CD14-positive monocyte (primary cell): ENCODE results near the gene OR51B4. TPM values are rescaled to one million over a fixed set of nuclear protein-coding genes. Genes with fewer than 3 reads are reported as not detected.

Experiments
- DNase-seq, 3 donors: peaks; one replicate each; pipeline ENCODE4 v3.0.0-alpha.2; 2011 to 2022
- H2AFZ ChIP-seq: 2 replicates; pipeline ENCODE4 v1.6.0; 2012; ENCODE audit warnings: mild to moderate bottlenecking, low read depth, low read length, inconsistent platforms; ENCODE audit not compliant: insufficient read depth, poor library complexity, severe bottlenecking
- H3K27ac ChIP-seq, 2 donors: 1 replicate in 1 of 2; 2 replicates in 1 of 2; pipeline ENCODE4 v1.5.1; 2012 to 2013; ENCODE audit warnings: low read length in 2 of 2, control low read depth in 1 of 2, inconsistent platforms in 1 of 2, low read depth in 1 of 2, mild to moderate bottlenecking in 1 of 2
- H3K27me3 ChIP-seq, 2 donors: one replicate each; pipeline versions ENCODE4 v1.6.0 to v1.6.1; 2011 to 2013; ENCODE audit warnings: low read length in 2 of 2; ENCODE audit not compliant: control insufficient read depth in 2 of 2, insufficient read depth in 2 of 2
- H3K36me3 ChIP-seq, 2 donors: replicated peaks in 1 of 2; 1 replicate in 1 of 2; 2 replicates in 1 of 2; pipeline versions ENCODE4 v1.5.1 to v1.6.1; 2012 to 2013; ENCODE audit warnings: low read length in 2 of 2, control low read depth in 1 of 2, inconsistent platforms in 1 of 2, mild to moderate bottlenecking in 1 of 2; ENCODE audit not compliant: insufficient read depth in 2 of 2, control insufficient read depth in 1 of 2
- H3K4me1 ChIP-seq, 2 donors: 1 replicate in 1 of 2; 2 replicates in 1 of 2; pipeline versions ENCODE4 v1.5.1 to v1.6.1; 2012 to 2013; ENCODE audit warnings: low read length in 2 of 2, control low read depth in 1 of 2, inconsistent platforms in 1 of 2, mild to moderate bottlenecking in 1 of 2, moderate library complexity in 1 of 2; ENCODE audit not compliant: insufficient read depth in 2 of 2, control insufficient read depth in 1 of 2
- H3K4me2 ChIP-seq: replicated peaks from 2 replicates; pipeline ENCODE3; 2012; ENCODE audit warnings: low read length, moderate library complexity, mild to moderate bottlenecking; ENCODE audit not compliant: poor library complexity, severe bottlenecking; ENCODE audit errors: extremely low read depth
- H3K4me3 ChIP-seq, 3 experiments: fragments of 200-600 bp in 1 of 3; sonication (generic) in 1 of 3; replicated peaks in 1 of 3; 1 replicate in 2 of 3; 2 replicates in 1 of 3; pipeline ENCODE4 v1.5.1; 2011 to 2013; ENCODE audit warnings: low read length in 3 of 3, mild to moderate bottlenecking in 3 of 3, control low read depth in 2 of 3, low read depth in 2 of 3, inconsistent platforms in 1 of 3, moderate library complexity in 1 of 3
- H3K79me2 ChIP-seq: 2 replicates; pipeline ENCODE4 v1.6.0; 2012; ENCODE audit warnings: mild to moderate bottlenecking, control low read depth, inconsistent platforms, low read length, moderate library complexity; ENCODE audit not compliant: insufficient read depth
- H3K9ac ChIP-seq: 2 replicates; pipeline ENCODE4 v1.6.0; 2017; ENCODE audit warnings: low read length, mild to moderate bottlenecking; ENCODE audit not compliant: insufficient read depth, poor library complexity, severe bottlenecking
- H3K9me3 ChIP-seq, 2 donors: replicated peaks in 1 of 2; 1 replicate in 1 of 2; 2 replicates in 1 of 2; pipeline versions ENCODE4 v1.5.1 to v1.6.1; 2012 to 2013; ENCODE audit warnings: low read length in 2 of 2, control low read depth in 1 of 2; ENCODE audit not compliant: control insufficient read depth in 1 of 2, insufficient read depth in 1 of 2
- H4K20me1 ChIP-seq: 2 replicates; pipeline ENCODE4 v1.6.0; 2012; ENCODE audit warnings: mild to moderate bottlenecking, low read length, control low read depth, moderate library complexity; ENCODE audit not compliant: insufficient read depth
- H3K27ac Mint-ChIP-seq, 7 donors: one replicate each; pipeline ENCODE4 v1.8.0; 2020; ENCODE audit warnings: mild to moderate bottlenecking in 7 of 7, mixed read lengths in 7 of 7, moderate library complexity in 6 of 7, inconsistent platforms in 2 of 7
- H3K27me3 Mint-ChIP-seq, 3 donors: one replicate each; pipeline ENCODE4 v1.8.0; 2021 to 2022; ENCODE audit warnings: low read depth in 3 of 3, mild to moderate bottlenecking in 3 of 3, mixed read lengths in 3 of 3, moderate library complexity in 3 of 3, inconsistent platforms in 1 of 3
- H3K36me3 Mint-ChIP-seq, 2 donors: one replicate each; pipeline ENCODE4 v1.8.0; 2020; ENCODE audit warnings: mixed read lengths in 2 of 2, inconsistent platforms in 1 of 2, mild to moderate bottlenecking in 1 of 2
- H3K4me1 Mint-ChIP-seq: one replicate; pipeline ENCODE4 v1.8.0; 2020; ENCODE audit warnings: mild to moderate bottlenecking, mixed read lengths
- H3K4me3 Mint-ChIP-seq, 2 donors: one replicate each; pipeline ENCODE4 v1.8.0; 2020; ENCODE audit warnings: mild to moderate bottlenecking in 2 of 2, mixed read lengths in 2 of 2, moderate library complexity in 1 of 2
- H3K9me3 Mint-ChIP-seq, 7 donors: one replicate each; pipeline ENCODE4 v1.8.0; 2020 to 2022; ENCODE audit warnings: mixed read lengths in 7 of 7, mild to moderate bottlenecking in 6 of 7, moderate library complexity in 6 of 7, inconsistent platforms in 2 of 7
- CTCF ChIP-seq: fragments of 200-600 bp; IDR thresholded peaks from one replicate; pipeline ENCODE4 v1.8.0; 2022; ENCODE audit warnings: antibody characterized with exemption, mild to moderate bottlenecking
- WGBS: methylation state at CpG from one replicate; pipeline ENCODE4 v1.1.5; 2013; ENCODE audit warnings: missing lambda C conversion rate; ENCODE audit not compliant: insufficient coverage; 5-methylcytosine and 5-hydroxymethylcytosine counted together
- intact Hi-C, 2 donors: fragments of 100-400 bp; cut with micrococcal nuclease; formaldehyde crosslinking; loops; one replicate each; pipeline versions ENCODE4 v1.15.0 to v1.15.1; 2023
- polyA minus RNA-seq: library from RNA; depleted of rRNA, polyadenylated mRNA; stranded (reverse); fragments of >200 nt; gene quantifications from 2 replicates; pipeline ENCODE4 v1.2.3, GENCODE V29; 2012
- polyA plus RNA-seq, 3 donors: library from polyadenylated mRNA; depleted of rRNA in 1 of 3; unstranded in 2 of 3; stranded (reverse) in 1 of 3; fragments of 300-500 nt in 2 of 3; fragments of >200 nt in 1 of 3; fragmentation: Illumina TruSeq in 2 of 3; gene quantifications; 1 replicate in 2 of 3; 2 replicates in 1 of 3; pipeline ENCODE4 v1.2.3, GENCODE V29; 2012 to 2021
- total RNA-seq, 12 experiments: library from RNA in 1 of 12; stranded (reverse) in 1 of 12; fragments of 120-200 nt in 1 of 12; gene quantifications; one replicate each; pipeline ENCODE4 v1.2.4 and lab custom pipeline; 2013 to 2026; ENCODE audit warnings: mixed read lengths in 6 of 12, inconsistent platforms in 1 of 12

OR51B4 gene
- total RNA-seq (2013): not detected
- polyA plus RNA-seq: not detected
- not detected in 2 replicates for polyA minus RNA-seq
- total RNA-seq (lab: John Stamatoyannopoulos, UW): 0 to 0.18 (median 0) reads per million in 11 experiments

GRCh38 chr11:5301846-5302245, at the start of gene OR51B4:
Gene OR51B4, minus strand, starts transcription at chr11:5301946. Its CDS starts 0 bp downstream, at chr11:5301946.
- intact Hi-C loops: no loop called here
- H3K27ac Mint-ChIP-seq: no peak within 1 kb of the TSS
- WGBS: 100% methylated on average over 1 of the region's 2 CpGs
- H3K79me2 ChIP-seq: no peaks in the 10 kb centered on the region
- DNase-seq: no peak
- no peaks in the 10 kb centered on the region for H3K36me3 Mint-ChIP-seq
- no peaks in the 10 kb centered on the region for H4K20me1 ChIP-seq
- H3K4me3 ChIP-seq: no peak within 1 kb of the TSS
- H3K36me3 ChIP-seq: no peaks in the 10 kb centered on the region
- H3K4me2 ChIP-seq: no peak within 1 kb of the TSS
- peaks cover 0 to 4% (median 0%) of the 10 kb centered on the region in 7 donors for H3K9me3 Mint-ChIP-seq
- no peak within 1 kb of the TSS for H3K9ac ChIP-seq
- TF ChIP-seq CTCF: no peak
- H3K27ac ChIP-seq: no peak within 1 kb of the TSS
- no peak within 1 kb of the TSS for H3K4me3 Mint-ChIP-seq
- no peak within 1 kb of the TSS for H2AFZ ChIP-seq
- H3K27me3 Mint-ChIP-seq: peaks cover 0 to 7% (median 0%) of the 10 kb centered on the region in 3 donors
- no peaks in the 10 kb centered on the region for H3K4me1 ChIP-seq
- no peaks in the 10 kb centered on the region for H3K27me3 ChIP-seq
- H3K4me1 Mint-ChIP-seq: no peaks in the 10 kb centered on the region
- no peaks in the 10 kb centered on the region for H3K9me3 ChIP-seq

- H3K79me2 ChIP-seq: no peaks in the 10 kb centered on the region
- no peak within 1 kb of the TSS for H3K4me3 Mint-ChIP-seq
Observed at GRCh38 chr11:5351208-5351607, 49.5 kb upstream of the OR51B4 start, which contains the start of gene OR51B6. Gene OR51B6, plus strand, starts transcription at chr11:5351508. Its CDS starts 0 bp downstream, at chr11:5351508.

More at GRCh38 chr11:5351208-5351607, 49.5 kb upstream of the OR51B4 start, which contains the start of gene OR51B6:
- TF ChIP-seq CTCF: no peak
- Histone ChIP-seq H3K4me1 (no peaks in the 10 kb centered on the region), H3K4me2 (no peak within 1 kb of the TSS), H3K9ac (no peak within 1 kb of the TSS), H2AFZ (no peak within 1 kb of the TSS), H3K36me3 (no peaks in the 10 kb centered on the region), H3K27ac (no peak within 1 kb of the TSS), H3K27me3 (no peaks in the 10 kb centered on the region), H4K20me1 (no peaks in the 10 kb centered on the region), H3K9me3 (no peaks in the 10 kb centered on the region), H3K4me3 (no peak within 1 kb of the TSS)
- Mint-ChIP-seq H3K27me3 (peaks cover 0 to 5% (median 0%) of the 10 kb centered on the region in 3 donors), H3K36me3 (no peaks in the 10 kb centered on the region), H3K27ac (no peak within 1 kb of the TSS), H3K9me3 (peaks cover 0 to 16% (median 0%) of the 10 kb centered on the region in 7 donors), H3K4me1 (no peaks in the 10 kb centered on the region)
- intact Hi-C loops: no loop called here
- no peak for DNase-seq
- WGBS: no CpG with 5 or more reads among the region's 1 CpG
